ENCODE results near the gene AOC2.
"Not testable (repeated sequence)": the region's sequence is repeated elsewhere in the genome, so short reads cannot be mapped to it uniquely, and the experiment has no call there.

Gene AOC2

DNA sequence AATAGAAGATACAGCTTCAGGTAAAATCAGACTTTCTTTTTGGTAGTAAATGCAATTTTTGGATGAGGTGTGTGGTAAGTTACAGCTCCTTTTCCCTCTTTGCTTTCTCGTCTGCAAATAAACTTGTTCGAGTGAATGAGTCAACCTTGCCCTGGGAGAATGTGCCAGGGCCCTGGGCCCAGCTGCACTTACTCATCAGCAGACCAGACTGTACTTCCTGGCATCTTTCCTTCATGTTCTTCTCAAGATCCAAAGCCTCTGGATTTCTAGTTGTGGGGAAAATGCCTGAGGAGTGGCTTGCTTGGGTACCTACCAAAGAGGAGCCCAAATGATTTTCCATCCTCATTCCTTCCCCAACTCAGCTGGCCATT, 50.8 kb downstream of the AOC2 start:
- H3K4me3 ChIP-seq: 0 out of 20 replicates have a peak overlapping the region, but pooled peaks of 1 of the 10 experiments have one; percentile 1
- H3K27me3 ChIP-seq: no peaks in the 10 kb centered on the region
- TF ChIP-seq Cebpa-rat (IDR thresholded peaks at IDR 0.05): no peak
- peak overlapping the region in 2 of 11 experiments; percentile 16 to 50; a peak in 2 of 22 replicates for H3K9ac ChIP-seq
- H3K36me3 ChIP-seq: no peaks in the 10 kb centered on the region
- H3K27ac ChIP-seq: peak overlapping the region in 7 of 11 experiments; percentile 18 to 80 (median 51); a peak in 10 of 22 replicates
- H4K20me1 ChIP-seq: no peaks in the 10 kb centered on the region
- H3K9me3 ChIP-seq (replicated peaks in 1 of 11): no peaks in the 10 kb centered on the region
- H3K4me2 ChIP-seq: peak overlapping the region in 10 of 11 experiments; percentile 0 to 91 (median 79); a peak in 18 of 22 replicates
- H3K4me1 ChIP-seq: peaks cover 12 to 65% (median 49%) of the 10 kb centered on the region in 10 experiments

DNA sequence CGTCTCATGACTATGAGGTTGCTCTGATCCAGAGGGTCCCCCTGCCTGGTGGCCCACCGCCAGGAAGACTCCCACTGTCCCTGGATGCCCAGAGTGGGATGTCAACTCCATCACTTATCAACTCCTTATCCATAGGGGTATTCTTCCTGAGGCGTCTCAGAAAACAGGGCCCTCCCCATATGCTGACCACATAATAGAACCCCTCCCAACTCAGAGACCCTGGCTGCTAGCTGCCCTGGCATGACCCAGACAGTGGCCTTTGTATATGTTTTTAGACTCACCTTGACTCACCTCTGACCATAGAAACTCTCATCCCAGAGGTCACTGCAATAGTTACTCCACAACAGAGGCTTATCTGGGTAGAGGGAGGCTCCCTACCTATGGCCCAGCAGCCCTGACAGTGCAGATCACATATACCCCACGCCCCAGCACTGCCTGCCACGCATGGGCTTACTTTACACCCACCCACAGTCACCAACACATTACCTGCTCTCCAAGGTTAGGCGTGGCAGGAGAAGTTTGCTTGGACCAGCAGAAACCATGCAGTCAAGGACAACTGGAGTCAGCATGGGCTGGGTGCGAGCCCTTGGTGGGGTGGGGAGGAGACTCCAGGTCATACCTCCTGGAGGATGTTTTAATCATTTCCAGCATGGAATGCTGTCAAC, 53.9 kb downstream of the AOC2 start:
- TF ChIP-seq Cebpa-rat (IDR thresholded peaks at IDR 0.05): no peak

DNA sequence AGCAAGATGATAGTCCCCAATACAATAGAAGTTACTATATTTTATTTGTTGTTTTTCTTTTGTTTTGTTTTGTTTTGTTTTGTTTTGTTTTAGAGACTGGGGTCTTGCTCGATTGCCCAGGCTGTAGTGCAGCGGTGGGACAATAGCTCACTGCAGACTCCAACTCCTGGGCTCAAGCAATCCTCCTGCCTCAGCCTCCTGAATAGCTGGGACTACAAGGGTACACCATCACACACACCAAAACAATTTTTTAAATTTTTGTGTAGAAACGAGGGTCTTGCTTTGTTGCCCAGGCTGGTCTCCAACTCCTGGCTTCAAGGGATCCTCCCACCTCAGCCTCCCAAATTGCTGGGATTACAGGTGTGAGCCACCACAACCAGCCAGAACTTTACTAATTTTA, 55.6 kb downstream of the AOC2 start:
- not testable (repeated sequence) for H3K36me3 ChIP-seq; H3K9ac ChIP-seq; H3K4me2 ChIP-seq; H3K27me3 ChIP-seq; H3K27ac ChIP-seq; H3K9me3 ChIP-seq (replicated peaks in 1 of 11); H3K4me3 ChIP-seq; H4K20me1 ChIP-seq
- peaks cover 0 to 48% (median 12%) of the 10 kb centered on the region in 10 experiments; a peak in 16 of 20 replicates for H3K4me1 ChIP-seq

More for the DNA sequence above, 53.9 kb downstream of the AOC2 start:
- no peak overlapping the region for H3K4me2 ChIP-seq
- H3K9ac ChIP-seq: no peak overlapping the region
- no peak overlapping the region for H3K4me3 ChIP-seq
- no peaks in the 10 kb centered on the region for H4K20me1 ChIP-seq
- H3K27me3 ChIP-seq: no peaks in the 10 kb centered on the region
- no peak overlapping the region for H3K27ac ChIP-seq
- H3K9me3 ChIP-seq (replicated peaks in 1 of 11): no peaks in the 10 kb centered on the region
- H3K36me3 ChIP-seq: no peaks in the 10 kb centered on the region
- H3K4me1 ChIP-seq: peaks cover 7 to 60% (median 29%) of the 10 kb centered on the region in 10 experiments

All from BLaER1 treated with 17β-estradiol and CSF1 and Interleukin-3, amounts not matched to agents 10 nM and 100 nM (cell line).